HG02840 (cell line): ENCODE measurements around the gene KIF1A.
"Not testable (repeated sequence)": the region's sequence is repeated elsewhere in the genome, so short reads cannot be mapped to it uniquely, and the experiment has no call there.

Source experiments
- ATAC-seq: cut with Tn5 transposase; IDR thresholded peaks from one replicate; pipeline ENCODE4 v1.9.1; 2021; ENCODE audit warnings: mild to moderate bottlenecking, moderate library complexity, moderate number of reproducible peaks; ENCODE audit not compliant: unreplicated experiment, low FRiP score

Gene KIF1A

DNA sequence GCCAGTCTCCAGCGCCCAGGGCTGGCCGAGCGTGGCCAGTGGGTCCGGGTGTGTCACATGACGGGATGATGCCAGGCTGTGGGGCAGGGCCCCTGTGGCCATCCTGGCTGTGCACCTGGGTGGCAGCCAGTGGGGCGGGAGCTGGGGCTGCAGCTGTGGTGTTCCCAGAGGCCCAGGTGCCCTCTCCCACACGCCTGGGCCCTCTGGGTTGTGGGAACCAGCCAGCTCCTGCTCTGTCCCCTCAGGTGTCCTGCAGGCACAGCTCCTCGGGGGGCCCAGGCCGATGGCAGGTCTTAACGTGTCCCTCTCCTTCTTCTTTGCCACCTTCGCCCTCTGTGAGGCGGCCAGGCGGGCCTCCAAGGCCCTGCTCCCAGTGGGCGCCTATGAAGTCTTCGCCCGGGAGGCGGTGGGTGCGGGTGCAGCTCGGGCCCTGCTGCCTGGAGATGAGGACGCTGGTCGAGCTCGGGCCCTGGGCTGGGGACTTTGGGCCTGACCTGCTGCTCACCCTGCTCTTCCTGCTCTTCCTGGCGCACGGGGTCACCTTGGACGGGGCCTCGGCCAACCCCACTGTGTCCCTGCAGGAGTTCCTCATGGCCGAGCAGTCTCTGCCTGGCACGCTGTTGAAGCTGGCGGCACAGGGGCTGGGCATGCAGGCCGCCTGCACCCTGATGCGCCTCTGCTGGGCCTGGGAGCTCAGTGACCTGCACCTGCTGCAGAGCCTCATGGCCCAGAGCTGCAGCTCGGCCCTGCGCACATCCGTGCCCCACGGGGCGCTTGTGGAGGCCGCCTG is 128.2 kb downstream of the KIF1A start, which contains the start of gene AQP12A:
TSS of gene AQP12A (plus strand) at position 236 of the 790 bp plus-strand sequence. CDS start at position 284, 48 bp downstream.
- not testable (repeated sequence) for ATAC-seq

GRCh38 chr2:240691075-240691427 is 129.0 kb downstream of the KIF1A start:
- ATAC-seq, result not testable (repeated sequence)

DNA sequence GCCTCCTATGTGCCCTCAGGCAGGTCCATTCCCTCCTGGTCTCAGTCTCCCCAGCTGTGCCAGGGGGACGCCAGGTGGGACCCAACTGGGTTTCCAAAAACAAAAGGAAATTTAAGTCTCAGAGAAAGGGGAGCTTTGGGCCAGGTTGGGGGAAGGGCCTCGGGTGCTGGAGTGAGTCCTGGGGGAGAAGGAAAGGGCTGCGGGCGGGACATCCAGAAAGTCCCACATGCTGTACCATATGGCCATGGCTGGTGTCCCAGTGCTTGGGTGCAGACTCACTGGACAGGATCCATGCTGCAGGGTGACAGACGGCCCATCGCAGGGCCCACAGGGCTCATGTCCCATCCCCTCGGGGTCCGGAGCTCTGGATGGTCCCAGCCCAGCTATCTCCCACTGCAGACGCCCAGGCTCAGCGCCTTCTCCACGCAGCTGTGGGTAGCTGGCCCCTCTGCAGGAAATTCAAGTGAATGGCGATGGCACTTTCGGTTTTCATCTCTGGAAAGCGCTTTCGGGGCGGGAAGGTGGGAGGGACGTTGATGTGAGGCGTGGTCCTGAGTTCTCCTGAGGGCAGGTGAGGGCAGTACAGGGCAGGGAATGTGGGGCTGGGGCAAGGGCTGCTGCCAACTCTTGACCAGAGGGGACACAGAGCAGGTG is 129.5 kb downstream of the KIF1A start:
- not testable (repeated sequence) for ATAC-seq

DNA sequence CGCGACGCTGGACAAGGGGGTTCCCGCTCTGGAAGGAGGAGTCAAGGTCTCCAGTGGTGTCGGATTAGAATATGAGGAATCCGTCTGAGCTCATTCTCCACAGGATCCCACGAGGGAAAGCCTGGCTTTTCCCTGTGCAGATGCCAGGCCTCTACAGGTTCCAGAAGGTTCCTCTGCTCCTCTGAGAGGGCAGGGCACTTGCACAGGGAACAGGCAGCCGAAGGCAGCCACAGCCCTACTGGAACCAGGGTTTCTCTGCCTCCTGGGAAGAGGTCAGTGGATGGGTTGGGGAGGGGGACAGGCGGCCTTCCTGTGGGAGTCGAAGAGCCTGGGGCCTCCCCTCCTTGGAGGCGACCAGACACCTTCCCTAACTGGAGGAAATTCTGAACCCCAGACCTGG is 130.0 kb downstream of the KIF1A start:
- no peak for ATAC-seq

GRCh38 chr2:240688553-240688919 is 131.5 kb downstream of the KIF1A start:
- no peak for ATAC-seq

DNA sequence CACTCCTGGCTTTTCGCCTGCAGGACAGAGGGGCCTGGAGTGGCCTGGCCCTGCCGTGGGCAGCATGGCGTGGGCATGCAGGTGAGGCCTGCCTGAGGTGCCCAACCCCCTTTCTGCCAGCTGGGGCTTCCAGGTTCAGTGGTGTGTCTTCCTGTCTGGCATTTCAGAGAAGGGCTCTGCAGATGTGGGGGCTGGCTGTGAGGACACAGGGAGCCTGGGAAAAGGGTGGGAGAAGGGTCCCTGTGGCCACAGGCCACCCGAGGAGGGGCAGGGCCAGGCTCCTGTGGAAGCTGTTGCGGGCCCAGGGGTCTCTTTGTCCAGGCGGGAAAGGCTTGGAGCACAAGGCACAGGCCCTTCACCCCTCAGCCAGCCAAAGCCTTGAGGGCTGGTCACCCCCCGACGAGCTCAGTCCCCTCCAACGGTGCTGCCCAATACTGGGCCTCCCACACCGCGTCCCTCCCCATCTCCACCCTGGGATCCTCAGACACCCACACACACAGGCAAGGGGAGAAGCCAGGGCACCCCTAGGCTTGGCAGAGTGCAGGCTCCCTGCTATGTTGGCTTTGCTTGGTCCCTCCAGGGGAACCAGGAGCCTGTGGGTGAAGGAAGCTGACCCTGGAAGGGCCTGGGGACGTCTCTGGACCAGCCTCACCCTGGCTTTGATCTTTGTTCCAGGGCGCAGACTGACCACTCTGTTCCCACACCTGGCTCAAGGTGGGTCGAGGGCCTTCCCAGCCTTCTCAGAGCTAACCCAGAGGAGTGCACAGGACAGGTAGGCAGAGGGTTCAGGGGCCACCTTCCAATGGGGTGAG is 132.1 kb downstream of the KIF1A start:
- no peak for ATAC-seq

GRCh38 chr2:240687045-240687740 is 132.8 kb downstream of the KIF1A start:
- ATAC-seq, result no peak

GRCh38 chr2:240686460-240686859 is 133.6 kb downstream of the KIF1A start:
- ATAC-seq, result no peak

- no peak for ATAC-seq
These were observed 134.1 kb downstream of the KIF1A start for GRCh38 chr2:240685771-240686371.

DNA sequence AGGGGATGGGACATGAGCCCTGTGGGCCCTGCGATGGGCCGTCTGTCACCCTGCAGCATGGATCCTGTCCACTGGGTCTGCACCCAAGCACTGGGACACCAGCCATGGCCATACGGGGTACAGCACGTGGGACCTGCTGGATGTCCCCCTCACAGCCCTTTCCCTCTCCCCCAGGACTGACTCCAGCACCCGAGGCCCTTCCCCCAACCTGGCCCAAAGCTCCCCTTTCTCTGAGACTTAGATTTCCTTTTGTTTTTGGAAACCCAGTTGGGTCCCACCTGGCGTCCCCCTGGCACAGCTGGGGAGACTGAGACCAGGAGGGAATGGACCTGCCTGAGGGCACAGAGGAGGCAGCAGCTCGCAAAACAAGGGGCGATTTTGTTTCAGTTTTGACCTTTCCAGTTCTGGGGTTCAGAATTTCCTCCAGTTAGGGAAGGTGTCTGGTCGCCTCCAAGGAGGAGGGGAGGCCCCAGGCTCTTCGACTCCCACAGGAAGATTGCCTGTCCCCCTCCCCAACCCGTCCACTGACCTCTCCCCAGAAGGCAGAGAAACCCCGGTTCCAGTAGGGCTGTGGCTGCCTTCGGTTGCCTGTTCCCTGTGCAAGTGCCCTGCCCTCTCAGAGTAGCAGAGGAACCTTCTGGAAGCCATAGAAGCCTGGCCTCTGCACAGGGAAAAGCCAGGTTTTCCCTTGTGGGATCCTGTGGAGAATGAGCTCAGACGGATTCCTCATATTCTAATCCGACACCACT is 135.9 kb downstream of the KIF1A start:
- not testable (repeated sequence) for ATAC-seq

DNA sequence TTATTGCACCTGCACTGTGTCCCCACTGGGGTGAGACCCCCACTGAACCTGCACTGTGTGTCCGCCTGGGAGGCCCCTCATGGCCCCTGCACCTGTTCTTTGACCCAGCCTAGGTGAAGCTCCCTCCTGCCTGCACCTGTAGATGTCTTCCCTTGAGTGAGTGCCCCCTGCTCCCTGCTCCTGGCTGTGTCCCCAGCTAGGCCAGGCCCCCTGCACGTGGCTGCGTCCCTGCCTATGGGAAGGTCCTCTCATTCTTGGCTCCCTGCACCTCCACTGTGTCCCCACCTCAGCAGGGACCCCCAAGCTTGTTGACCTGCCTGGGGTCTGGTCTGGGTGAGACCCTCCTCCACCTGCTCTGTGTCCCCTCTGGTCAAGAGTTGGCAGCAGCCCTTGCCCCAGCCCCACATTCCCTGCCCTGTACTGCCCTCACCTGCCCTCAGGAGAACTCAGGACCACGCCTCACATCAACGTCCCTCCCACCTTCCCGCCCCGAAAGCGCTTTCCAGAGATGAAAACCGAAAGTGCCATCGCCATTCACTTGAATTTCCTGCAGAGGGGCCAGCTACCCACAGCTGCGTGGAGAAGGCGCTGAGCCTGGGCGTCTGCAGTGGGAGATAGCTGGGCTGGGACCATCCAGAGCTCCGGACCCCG is 136.6 kb downstream of the KIF1A start:
- not testable (repeated sequence) for ATAC-seq

GRCh38 chr2:240682431-240683224 is 137.4 kb downstream of the KIF1A start, which contains the start of gene AQP12B:
Gene AQP12B (minus strand): TSS chr2:240682885. CDS start chr2:240682837, 48 bp downstream.
- ATAC-seq, result not testable (repeated sequence)

DNA sequence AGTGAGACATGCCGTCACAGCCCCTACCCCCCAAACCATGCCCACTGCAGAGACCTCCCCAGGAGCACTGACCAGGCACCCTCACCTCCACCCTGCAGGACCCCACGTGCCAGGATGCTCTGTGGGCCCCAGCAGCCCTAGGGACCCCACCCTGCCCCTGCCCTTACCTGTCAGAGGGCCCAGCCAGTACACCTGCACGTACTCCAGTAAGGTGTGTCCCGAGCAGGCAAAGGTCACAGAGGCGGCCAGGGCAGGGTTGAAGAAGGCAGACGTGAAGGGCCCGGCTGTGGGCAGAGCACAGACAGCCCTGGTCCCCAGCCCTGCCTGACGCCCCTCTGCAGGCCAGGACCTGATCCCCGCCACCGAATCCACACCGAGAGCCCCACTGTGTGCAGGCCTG is 139.8 kb downstream of the KIF1A start:
- ATAC-seq, result not testable (repeated sequence)

GRCh38 chr2:240678909-240679308 is 141.1 kb downstream of the KIF1A start:
- not testable (repeated sequence) for ATAC-seq

- ATAC-seq, result not testable (repeated sequence)
These were observed 142.0 kb downstream of the KIF1A start for GRCh38 chr2:240678043-240678442.

GRCh38 chr2:240675345-240675744 is 144.7 kb downstream of the KIF1A start:
- not testable (repeated sequence) for ATAC-seq

GRCh38 chr2:240674461-240675184 is 145.4 kb downstream of the KIF1A start:
- ATAC-seq, result not testable (repeated sequence)
